Vagina (tissue), 2 donors: ENCODE results near the gene HOXC11. TPM values are rescaled to one million over a fixed set of nuclear protein-coding genes. Genes with fewer than 3 reads are reported as not detected.

Source experiments
- DNase-seq, 2 donors: peaks; one replicate each; pipeline ENCODE4 v3.0.0-alpha.2; 2017; ENCODE audit errors: extremely low spot score in 2 of 2
- H3K27ac ChIP-seq: fragments of 200-600 bp; sonication (generic); one replicate; pipeline ENCODE4 v1.5.1; 2019
- H3K27me3 ChIP-seq: fragments of 200-600 bp; sonication (generic); one replicate; pipeline ENCODE4 v1.5.1; 2019
- H3K36me3 ChIP-seq, 2 donors: fragments of 200-600 bp; sonication (generic); one replicate each; pipeline ENCODE4 v1.5.1; 2017 to 2019
- H3K4me1 ChIP-seq: fragments of 200-600 bp; sonication (generic); one replicate; pipeline ENCODE4 v1.5.1; 2019
- H3K4me3 ChIP-seq, 2 donors: fragments of 200-600 bp; sonication (generic); 1 replicate in 1 of 2; 2 replicates in 1 of 2; pipeline ENCODE4 v1.5.1; 2016 to 2019
- H3K9me3 ChIP-seq: fragments of 200-600 bp; sonication (generic); one replicate; pipeline ENCODE4 v1.5.1; 2019
- CTCF ChIP-seq, 3 experiments: fragments of 450-650 bp in 2 of 3; fragments of 200-600 bp in 1 of 3; sonication (generic) in 1 of 3; IDR thresholded peaks; one replicate each; pipeline ENCODE4 v1.5.1; 2017 to 2019; ENCODE audit warnings: antibody characterized with exemption in 3 of 3, mild to moderate bottlenecking in 2 of 3, moderate library complexity in 2 of 3
- POLR2A ChIP-seq, 2 donors: fragments of 450-650 bp; IDR thresholded peaks; one replicate each; pipeline ENCODE4 v1.6.1; 2017; ENCODE audit warnings: antibody characterized with exemption in 2 of 2, mild to moderate bottlenecking in 2 of 2, moderate library complexity in 2 of 2
- POLR2AphosphoS5 ChIP-seq, 2 donors: sonication (generic); formaldehyde crosslinking; IDR thresholded peaks; one replicate each; pipeline ENCODE4 v1.9.0; 2017; ENCODE audit warnings: antibody characterized with exemption in 2 of 2, mild to moderate bottlenecking in 2 of 2, low read depth in 1 of 2; ENCODE audit not compliant: insufficient read depth in 1 of 2
- intact Hi-C: fragments of 100-400 bp; cut with DNase I; formaldehyde crosslinking; loops from one replicate; pipeline ENCODE4 v1.15.1; 2023
- total RNA-seq: library from RNA; depleted of rRNA; stranded (reverse); fragments of >200 nt; gene quantifications from one replicate; pipeline ENCODE4 v1.2.3, GENCODE V29; 2016

Gene HOXC11
- total RNA-seq, 1 donor from 2014 or later = not detected

GRCh38 chr12:53956914-53957536 lies 15.9 kb upstream of the HOXC11 start:
- H3K36me3 ChIP-seq = no peaks in the 10 kb centered on the region
- H3K4me1 ChIP-seq = peaks cover 7% of the 10 kb centered on the region
- H3K9me3 ChIP-seq = no peaks in the 10 kb centered on the region
- TF ChIP-seq POLR2AphosphoS5 (IDR thresholded peaks at IDR 0.05; ENCODE audit: insufficient read depth in 1 of 2, low read depth in 1 of 2) = no peak
- TF ChIP-seq CTCF (IDR thresholded peaks at IDR 0.05) = no peak
- no peak for TF ChIP-seq POLR2A (IDR thresholded peaks at IDR 0.05)
- DNase-seq = no peak
- no peak overlapping the region for H3K27ac ChIP-seq
- peaks cover 30% of the 10 kb centered on the region for H3K27me3 ChIP-seq
- H3K4me3 ChIP-seq = no peak overlapping the region
- intact Hi-C loops = no loop called here

DNA sequence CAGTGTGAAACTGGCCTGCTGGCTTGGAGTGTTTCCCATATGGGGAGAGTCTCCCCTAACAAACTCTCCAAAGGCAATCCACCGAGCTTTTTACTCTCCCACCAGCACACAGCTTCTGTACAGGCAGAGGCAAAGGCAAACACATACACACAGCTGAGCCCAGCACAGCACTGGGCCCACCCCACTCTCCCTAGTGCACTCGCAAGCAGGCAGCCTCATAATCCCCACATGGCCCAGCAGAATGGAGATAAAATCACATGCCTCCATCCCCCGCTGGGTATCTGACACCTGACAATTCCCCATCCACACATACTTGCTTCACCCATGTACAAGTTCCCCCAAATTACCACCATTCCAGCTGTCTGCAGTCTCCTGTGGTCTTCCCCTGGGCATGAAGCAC lies 14.8 kb upstream of the HOXC11 start:
- intact Hi-C loops = no loop called here
- Histone ChIP-seq H3K4me1 (peaks cover 2% of the 10 kb centered on the region), H3K27ac (no peak overlapping the region), H3K4me3 (no peak overlapping the region), H3K36me3 (no peaks in the 10 kb centered on the region), H3K27me3 (peaks cover 30% of the 10 kb centered on the region), H3K9me3 (no peaks in the 10 kb centered on the region)
- DNase-seq = no peak
- TF ChIP-seq POLR2A (IDR thresholded peaks at IDR 0.05) = no peak
- TF ChIP-seq CTCF (IDR thresholded peaks at IDR 0.05) = no peak
- TF ChIP-seq POLR2AphosphoS5 (IDR thresholded peaks at IDR 0.05; ENCODE audit: insufficient read depth in 1 of 2, low read depth in 1 of 2) = no peak

GRCh38 chr12:53959314-53959713 lies 13.6 kb upstream of the HOXC11 start:
- intact Hi-C loops = no loop called here
- H3K9me3 ChIP-seq = no peaks in the 10 kb centered on the region
- peaks cover 23% of the 10 kb centered on the region for H3K27me3 ChIP-seq
- H3K36me3 ChIP-seq = no peaks in the 10 kb centered on the region
- H3K27ac ChIP-seq = no peak overlapping the region
- no peak for TF ChIP-seq POLR2A (IDR thresholded peaks at IDR 0.05)
- TF ChIP-seq CTCF (IDR thresholded peaks at IDR 0.05) = no peak
- no peak for TF ChIP-seq POLR2AphosphoS5 (IDR thresholded peaks at IDR 0.05; ENCODE audit: insufficient read depth in 1 of 2, low read depth in 1 of 2)
- H3K4me3 ChIP-seq = no peak overlapping the region
- DNase-seq = no peak
- H3K4me1 ChIP-seq = no peaks in the 10 kb centered on the region

GRCh38 chr12:53960187-53961024 lies 12.5 kb upstream of the HOXC11 start:
- no peak for TF ChIP-seq POLR2AphosphoS5 (IDR thresholded peaks at IDR 0.05; ENCODE audit: insufficient read depth in 1 of 2, low read depth in 1 of 2)
- no peak for TF ChIP-seq POLR2A (IDR thresholded peaks at IDR 0.05)
- no peak for TF ChIP-seq CTCF (IDR thresholded peaks at IDR 0.05)
- Histone ChIP-seq H3K9me3 (no peaks in the 10 kb centered on the region), H3K27me3 (peaks cover 14% of the 10 kb centered on the region), H3K4me3 (no peak overlapping the region), H3K36me3 (no peaks in the 10 kb centered on the region), H3K27ac (no peak overlapping the region), H3K4me1 (no peaks in the 10 kb centered on the region)
- DNase-seq = no peak
- intact Hi-C loops = no loop called here
